Measurements from ENCODE around the gene COQ8B.
A peak's percentile ranks its signal among the peaks of the same experiment; 100 is the strongest.
"Not testable (repeated sequence)": the region's sequence is repeated elsewhere in the genome, so short reads cannot be mapped to it uniquely, and the experiment has no call there.

The COQ8B gene

GRCh38 chr19:40663695-40664692 lies 52.7 kb downstream of the COQ8B start:
- peak; percentile 45 for DNase-seq

- DNase-seq, result peak; percentile 93
Measured at GRCh38 chr19:40662925-40663694, 53.6 kb downstream of the COQ8B start.

GRCh38 chr19:40661616-40662015 lies 55.1 kb downstream of the COQ8B start:
- no peak for DNase-seq

- no peak for DNase-seq
Measured at GRCh38 chr19:40659566-40659965, 57.1 kb downstream of the COQ8B start.

- DNase-seq, result no peak
Measured at GRCh38 chr19:40659116-40659515, 57.6 kb downstream of the COQ8B start.

- DNase-seq, result no peak
Measured at GRCh38 chr19:40658031-40658430, 58.7 kb downstream of the COQ8B start.

- DNase-seq, result not testable (repeated sequence)
Measured at GRCh38 chr19:40655684-40656083, 61.0 kb downstream of the COQ8B start.

- not testable (repeated sequence) for DNase-seq
Measured at GRCh38 chr19:40652303-40652702, 64.4 kb downstream of the COQ8B start.

- DNase-seq, result no peak
Measured at GRCh38 chr19:40650749-40651305, 65.9 kb downstream of the COQ8B start.

- DNase-seq, result not testable (repeated sequence)
Measured at GRCh38 chr19:40649903-40650675, 66.6 kb downstream of the COQ8B start.

GRCh38 chr19:40646743-40647254 lies 69.9 kb downstream of the COQ8B start:
- DNase-seq, result no peak

GRCh38 chr19:40642757-40643305 lies 73.9 kb downstream of the COQ8B start:
- no peak for DNase-seq

GRCh38 chr19:40642051-40642706 lies 74.5 kb downstream of the COQ8B start:
- DNase-seq, result no peak

Data from hematopoietic multipotent progenitor cell treated with erythropoietin and hydrocortisone succinate and interleukin-3 and kit ligand, for 4 days (in vitro differentiated cells).